HG03432 (cell line): ENCODE data around the gene TBC1D22A.
A peak's percentile ranks its signal among the peaks of the same experiment; 100 is the strongest.
"Not testable (repeated sequence)": the region's sequence is repeated elsewhere in the genome, so short reads cannot be mapped to it uniquely, and the experiment has no call there.

ENCODE experiments used
- ATAC-seq: cut with Tn5 transposase; IDR thresholded peaks from one replicate; pipeline ENCODE4 v1.9.1; 2021; ENCODE audit warnings: mild to moderate bottlenecking, moderate library complexity; ENCODE audit not compliant: unreplicated experiment

Gene TBC1D22A

DNA sequence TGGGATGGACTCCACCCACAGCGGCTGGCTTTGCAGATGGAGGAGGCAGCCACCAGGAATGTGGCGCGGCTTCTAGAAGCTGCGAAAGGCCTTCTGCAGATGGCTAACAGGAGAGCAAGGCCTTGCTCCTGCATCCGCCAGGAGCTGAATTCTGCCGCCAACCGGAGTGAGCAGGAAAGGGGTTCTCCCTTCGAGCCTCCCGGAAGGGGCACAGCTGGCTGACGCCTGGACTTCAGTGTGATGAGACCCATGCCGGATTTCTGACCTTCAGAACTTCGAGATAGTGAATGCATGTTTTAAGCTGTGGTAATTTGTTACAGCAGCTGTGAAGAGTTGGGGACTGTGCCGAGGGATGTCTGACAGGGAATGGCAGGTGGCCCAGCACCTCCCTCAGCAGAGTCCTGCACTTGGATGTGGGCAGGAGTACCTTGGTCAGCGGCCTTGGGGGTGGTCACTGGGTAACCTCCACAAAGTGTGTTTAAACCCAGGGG is 7.7 kb downstream of the TBC1D22A start:
- no peak for ATAC-seq

DNA sequence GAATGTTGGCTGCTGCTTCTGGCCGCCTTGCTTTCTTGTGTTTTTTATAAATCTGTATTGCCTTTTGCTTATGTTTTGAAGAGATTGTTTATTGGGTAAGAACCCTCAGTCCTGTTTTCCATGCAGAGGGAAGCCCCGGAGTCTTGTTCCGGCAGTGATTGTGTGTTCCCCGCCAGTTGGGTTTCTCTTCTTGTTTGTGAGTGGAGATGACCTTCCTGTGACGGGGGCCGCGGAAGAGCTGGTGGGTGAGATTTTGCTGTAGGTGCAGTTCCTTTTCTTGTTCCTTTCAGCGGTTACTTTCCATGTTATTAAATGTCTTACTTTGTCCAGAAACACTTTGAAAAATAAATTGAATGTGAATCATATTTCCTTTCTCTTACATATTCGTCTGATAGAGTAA is 8.3 kb downstream of the TBC1D22A start:
- no peak for ATAC-seq

DNA sequence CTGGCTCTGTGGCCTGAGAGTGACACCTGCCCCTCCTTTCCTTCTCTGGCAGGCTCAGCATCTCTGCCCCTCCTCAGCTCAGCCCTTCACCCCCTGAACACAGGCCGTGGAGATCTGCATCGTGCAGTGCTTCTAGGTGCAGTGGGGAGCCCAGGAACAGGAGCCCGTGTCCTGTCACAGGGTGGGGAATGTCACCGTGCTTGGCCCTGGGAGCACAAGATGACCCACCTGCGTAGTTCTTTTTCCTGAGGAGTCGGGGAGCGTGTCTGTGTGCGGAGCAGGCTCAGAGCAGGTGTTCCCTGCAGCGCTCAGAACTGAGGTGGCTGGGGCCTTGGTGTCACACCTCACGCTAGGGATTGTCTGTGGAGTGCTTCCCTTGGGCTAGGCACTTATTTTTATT is 10.6 kb downstream of the TBC1D22A start:
- ATAC-seq: no peak

DNA sequence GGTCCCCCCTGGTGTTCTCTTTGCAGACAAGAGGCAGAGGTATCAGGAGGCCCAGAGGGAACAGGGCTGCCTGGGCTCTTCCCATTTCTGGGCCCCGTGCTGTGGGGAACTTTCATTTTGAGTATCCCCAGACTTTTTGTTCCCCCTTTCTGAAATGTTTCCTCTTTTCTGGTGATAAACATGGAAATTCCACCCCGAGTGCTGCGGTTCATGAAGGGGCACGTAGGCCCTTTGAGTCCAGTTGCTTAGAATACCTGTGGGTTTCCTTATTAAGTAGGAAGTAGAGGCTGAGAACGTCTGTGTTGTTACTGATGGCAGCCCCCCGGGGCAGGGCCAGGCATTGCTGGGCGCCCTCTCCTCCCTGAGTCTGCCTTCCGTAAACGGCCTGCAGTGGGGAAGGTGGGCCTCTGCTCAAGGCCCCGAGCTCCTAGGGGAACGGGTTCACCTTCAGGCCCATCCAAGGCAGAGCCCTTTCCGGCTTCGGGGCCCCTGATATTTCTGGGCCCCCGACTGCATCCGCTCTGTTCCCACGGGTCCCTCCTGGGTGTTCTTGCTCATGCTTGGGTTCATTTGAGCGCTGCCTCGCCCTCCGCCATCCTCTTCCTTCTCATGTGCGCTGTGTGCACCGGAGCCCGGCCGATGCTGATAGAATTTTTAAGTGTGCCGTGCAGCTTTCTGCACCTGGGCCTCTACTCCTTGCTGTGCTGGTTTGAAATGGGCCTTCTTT is 12.0 kb downstream of the TBC1D22A start:
- peak; percentile 37 for ATAC-seq

DNA sequence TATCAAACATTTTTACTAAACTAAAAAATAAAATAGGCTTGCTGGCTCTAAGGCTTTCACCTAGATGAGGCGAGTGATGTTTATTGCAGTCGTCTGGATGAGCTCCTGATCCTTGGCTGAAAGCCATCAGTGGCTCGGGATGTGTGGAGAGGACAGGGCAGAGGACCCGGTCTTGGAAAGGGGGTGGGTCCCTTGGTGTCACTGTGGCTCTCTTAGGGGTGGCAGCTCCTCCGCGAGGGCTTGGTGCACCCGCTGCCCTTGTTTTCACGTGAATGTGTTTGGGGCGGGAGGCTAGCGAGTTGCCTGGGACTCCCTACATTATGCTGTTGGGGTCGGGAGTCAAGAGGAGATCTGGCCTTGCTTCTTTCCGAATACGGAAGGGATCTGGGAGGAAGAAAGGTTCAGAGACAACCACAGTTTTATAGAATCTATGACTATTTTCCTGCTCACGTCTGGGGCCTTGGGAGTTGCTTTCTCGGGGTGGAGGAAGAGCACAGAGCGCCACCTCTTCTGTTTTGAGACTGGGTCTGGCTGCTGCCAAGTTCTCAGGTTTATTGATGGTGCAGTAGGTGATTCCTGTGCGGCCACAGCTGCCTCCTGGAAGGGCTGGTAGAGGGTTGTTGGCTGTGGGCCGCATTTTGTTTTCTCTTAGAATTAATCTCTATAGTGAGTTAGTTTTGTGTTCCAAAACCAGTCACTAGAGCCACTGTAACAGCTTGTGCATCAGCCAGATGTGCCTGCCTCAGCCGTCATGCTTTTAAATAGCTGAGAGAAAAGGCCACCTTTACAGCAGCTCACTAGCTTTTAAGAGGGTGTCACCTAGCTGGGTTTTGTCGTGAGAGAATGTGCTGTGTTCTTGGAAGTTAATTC is 12.8 kb downstream of the TBC1D22A start:
- ATAC-seq: no peak

DNA sequence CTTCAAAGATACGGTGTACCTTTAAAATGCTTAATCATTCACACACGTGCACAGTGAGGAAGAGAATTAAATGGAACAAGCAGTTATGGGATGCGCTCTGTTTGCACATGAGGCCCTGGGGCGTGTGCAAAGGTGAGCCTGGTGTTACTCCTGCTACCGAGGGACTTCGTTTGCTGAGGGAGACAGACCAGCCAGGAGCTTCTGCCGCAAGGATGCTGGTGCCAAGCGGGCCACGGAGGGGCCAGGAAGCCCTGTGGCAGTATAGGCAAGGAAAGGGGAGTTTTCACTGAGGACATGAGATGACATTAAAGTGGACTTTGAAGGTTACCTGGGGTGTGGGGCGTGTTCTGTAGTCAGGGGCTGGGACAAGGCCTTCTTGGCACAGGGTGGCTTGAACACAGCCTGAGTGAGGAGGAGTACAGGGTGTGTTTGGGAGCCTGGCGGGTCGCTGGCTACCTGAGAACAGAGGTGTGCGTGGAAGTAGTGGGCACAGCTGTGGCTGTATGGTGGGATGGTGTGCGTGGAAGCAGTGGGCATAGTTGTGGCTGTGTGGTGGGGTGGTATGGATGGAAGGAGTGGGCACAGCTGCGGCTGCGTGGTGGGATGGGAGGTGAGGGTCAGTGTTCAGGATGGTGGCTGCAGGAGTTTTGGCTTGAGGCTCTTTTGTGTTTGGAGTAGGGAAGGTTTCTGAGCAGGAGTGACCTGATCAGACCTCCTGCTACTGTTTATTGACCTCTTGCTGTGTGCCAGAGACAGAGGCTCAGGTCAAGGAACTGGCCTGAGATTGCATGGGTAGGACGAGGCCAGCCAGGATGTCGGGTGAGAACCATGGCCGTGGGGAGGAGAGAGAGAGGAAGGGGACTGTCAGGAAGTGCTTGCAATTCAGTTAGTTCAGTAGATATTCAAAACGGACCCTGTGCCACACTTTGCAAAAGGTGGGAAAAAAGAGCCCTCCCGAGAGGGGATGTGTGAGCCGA is 13.7 kb downstream of the TBC1D22A start:
- no peak for ATAC-seq

DNA sequence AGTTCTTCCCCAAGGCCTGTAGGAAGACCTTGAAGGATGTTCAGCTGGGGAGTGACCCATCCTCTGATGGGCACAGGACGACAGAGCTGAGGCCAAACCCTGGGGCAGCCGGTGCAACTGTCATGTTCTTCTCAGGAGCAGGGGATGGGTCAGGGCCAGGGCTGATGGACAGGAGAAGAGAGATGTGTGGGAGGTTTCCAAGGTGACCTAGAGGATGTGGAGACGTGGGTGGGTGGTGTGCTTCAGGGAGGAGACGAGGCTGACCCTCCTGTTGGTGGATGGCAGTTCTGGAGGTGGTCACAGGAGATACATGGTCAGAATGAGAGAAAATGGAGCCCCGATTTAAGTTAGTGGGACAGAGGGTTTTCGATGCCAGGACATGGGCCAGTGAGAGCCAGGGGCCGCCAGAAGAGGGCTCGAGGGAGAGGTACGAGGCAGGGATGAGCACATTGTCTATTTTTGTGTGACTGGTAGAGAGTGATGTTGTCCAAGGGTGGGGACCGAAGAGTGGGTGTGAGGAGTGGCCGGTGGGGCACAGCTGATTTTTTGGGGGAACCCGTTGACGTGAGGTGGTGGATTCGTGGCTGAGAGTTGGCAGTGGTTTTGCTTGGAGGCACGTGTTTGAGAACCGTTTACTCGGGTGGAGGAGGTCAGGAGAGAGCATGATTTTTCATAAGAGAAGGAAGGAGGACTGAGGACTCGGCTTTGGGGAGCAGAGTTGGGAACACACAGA is 14.6 kb downstream of the TBC1D22A start:
- no peak for ATAC-seq

DNA sequence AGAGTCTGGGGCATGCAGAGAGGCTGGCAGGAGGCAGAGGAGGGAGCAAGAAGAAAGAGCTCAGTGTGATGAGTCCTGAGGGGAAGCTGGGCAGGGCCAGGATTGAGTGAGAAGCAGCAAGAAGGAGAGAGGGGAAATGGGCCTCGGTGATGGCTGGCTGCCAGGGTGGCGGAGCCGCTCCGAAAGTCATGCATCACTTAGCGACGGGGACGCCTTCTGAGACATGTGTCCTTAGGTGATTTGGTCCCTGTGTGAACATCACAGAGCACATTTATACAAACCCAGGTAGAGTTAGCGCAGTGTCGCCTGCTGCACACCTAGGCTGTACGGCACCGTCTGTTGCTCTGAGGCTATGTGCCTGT is 15.1 kb downstream of the TBC1D22A start:
- peak; percentile 31 for ATAC-seq

DNA sequence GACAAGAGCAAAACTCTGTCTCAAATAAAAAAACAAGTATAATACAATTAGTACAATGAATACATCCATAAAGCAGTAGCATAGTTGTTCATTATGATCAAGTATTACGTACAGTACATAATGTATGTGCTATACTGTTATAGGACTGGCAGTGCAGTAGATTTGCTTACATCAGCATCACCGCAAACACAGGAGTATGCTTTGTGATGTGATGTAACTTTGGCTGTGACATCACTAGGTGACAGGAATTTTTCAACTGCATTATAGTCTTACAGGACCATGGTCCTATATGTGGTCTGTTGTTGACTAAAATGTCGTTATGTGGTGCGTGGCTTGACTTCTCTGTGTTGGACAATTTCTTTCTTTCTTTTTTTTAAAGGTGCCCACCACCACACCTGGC is 16.6 kb downstream of the TBC1D22A start:
- no peak for ATAC-seq

DNA sequence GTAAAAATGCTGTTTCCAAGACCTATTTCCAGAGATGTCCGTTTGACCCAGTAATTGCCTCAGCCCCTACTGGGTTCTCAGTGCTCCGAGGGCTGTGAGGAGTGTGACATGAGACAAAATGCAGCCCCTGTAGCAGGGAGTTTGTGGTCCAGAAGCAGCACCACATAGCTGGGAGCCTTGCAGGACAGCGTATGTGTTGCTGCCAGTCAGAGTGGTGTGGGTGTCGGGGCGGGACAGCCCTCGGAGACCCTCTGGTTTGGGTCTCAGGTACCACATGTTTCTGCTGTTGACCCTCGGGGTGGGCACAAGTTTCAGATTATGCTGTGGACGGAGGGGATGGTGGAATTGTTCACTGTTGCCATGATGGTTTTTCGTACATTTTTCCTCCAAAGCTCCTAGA is 17.2 kb downstream of the TBC1D22A start:
- no peak for ATAC-seq

DNA sequence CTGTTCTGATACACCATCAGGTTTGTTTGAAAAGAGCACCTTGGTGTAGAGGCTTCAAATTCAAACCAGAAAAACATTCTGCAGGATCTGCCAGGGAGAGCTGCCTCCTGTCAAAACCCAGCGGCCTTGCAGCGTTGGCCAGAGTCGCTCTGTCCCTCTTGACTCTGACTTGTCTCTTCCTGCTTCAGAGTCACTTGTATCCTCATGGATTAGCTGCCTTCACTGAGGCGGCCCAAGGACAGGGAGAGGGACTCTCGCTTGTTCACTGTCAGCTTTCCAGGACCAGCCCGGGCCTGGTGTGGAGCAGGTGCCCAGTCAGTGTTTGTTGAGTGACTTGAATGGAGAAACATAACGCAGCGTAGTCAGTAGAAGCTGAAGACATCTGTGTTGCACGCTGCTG is 18.0 kb downstream of the TBC1D22A start:
- no peak for ATAC-seq

DNA sequence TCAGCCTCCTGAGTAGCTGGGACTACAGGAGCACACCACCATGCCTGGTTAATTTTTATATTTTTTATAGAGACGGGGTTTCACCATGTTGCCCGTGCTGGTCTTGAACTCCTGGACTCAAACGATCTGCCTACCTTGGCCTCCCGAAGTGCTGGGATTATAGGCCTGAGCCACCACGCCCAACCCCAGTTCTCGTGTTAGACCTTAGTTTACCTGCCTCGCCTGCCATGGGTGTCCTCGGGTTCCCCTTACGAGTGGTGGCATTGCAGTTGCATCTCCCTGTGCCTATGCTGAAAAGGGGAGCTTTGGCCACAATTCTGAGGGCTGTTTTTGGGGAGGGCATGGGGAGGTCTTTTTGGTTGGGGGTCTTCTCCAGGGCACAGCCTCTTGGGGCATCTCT is 18.8 kb downstream of the TBC1D22A start:
- ATAC-seq: no peak

DNA sequence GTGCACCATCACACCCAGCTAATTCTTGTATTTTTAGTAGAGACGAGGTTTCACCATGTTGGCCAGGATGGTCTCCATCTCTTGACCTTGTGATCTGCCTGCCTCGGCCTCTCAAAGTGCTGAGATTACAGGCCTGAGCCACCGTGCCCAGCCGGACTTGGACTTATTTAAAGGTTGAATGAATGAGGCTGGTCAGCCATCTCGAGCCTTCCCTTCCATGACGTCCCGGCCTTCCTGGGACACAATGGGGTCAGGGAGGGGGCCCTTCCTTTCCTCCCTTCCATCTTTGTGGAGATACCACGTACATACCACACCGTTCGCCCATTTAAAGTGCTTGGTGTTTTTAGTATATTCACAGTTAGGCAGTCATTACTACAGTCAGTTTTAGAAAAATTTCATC is 19.8 kb downstream of the TBC1D22A start:
- ATAC-seq: not testable (repeated sequence)

DNA sequence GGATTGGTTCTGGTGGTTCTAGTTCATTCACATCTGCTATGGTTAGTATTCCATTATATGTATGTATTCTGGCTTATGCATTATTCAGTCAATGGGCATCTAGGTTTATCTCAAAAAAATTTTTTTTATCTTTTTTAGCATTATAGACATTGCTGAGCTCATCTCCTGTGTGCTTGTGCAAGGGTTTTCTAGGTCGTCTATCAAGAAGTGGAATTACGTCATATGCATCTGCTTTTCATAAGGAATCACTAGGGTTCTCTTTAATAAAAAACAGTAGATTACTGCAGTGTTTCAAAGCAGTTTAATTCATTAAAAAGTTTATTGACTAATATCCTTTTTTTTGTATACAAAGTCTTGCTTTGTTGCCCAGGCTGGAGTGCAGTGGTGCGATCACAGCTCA is 21.3 kb downstream of the TBC1D22A start:
- ATAC-seq: no peak

DNA sequence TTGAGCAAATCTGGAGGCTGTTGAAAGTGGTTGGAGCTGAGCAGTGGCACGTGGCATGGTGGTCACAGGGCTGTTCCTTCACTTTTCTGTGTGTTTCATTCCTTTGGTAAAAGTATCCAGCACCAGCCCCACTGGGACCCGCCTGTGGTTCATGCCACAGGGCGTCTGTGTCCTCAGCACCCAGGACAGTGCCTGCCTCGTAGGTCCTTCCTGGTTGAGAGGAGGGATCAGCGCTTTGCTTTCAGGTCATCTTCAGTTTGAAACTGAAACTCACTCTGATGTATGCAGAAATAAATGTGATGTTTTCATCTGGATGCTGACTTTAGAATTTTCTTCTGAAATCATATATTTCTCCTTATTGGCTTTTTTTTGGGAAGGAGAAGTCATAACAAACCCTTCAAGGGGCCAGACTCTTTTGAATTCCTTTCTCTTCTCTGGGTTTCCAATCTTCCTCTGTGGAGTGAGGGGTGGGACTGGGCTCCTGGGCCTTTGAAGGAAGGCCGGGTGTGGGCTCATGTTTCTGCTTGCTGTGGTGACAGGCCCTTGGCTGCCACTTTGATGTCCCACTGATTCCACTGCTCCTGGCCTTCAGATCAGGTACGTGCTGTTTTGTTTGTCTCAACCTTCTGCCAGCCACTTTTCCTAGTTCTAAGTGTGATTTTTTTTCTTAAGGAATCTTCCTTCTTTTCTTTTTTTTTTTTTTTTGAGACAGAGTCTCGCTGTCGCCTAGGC is 26.2 kb downstream of the TBC1D22A start:
- ATAC-seq: no peak

DNA sequence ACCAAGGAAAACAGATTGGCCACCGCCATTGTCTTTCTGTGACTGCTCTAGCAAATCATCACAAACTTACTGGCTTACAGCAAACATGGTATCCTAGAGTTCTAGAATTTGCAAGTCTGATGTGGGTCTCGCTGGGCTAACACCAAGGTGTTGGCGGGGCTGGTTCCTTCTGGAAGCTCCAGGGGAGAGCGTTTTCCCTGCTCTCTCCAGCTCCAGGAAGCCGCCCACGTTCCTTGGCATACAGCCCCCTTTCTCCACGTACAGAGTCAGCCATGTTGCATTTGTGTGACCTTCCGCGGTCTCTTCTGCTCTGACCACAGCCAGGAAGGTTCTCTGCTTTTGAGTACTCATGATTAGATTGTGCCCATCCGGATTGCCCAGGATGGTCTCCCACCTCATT is 27.5 kb downstream of the TBC1D22A start:
- ATAC-seq: no peak

DNA sequence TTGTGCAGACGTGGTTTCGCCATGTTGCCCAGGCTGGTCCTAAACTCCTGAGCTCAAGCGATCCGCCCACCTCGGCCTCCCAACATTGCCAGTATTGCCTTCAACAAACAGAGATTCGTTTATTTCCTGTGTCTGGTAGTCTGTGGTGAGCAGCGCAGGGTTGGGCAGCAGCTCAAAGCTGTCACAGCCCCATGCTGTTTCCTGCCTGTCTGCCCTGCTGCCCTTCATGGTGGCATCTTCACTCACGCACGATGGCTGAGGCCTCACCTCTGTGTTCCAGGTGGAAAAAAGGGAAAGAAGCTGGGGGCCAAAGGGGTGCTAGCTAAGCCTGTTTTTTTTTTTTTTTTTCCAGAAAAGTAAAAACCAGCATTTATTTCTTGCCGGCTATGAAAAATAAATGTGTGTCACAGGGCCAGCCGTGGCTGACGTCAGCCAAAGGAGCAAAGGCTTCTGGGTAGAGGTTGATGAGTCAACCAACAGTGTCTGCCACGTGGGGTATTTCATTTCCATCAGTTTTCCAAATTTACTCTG is 28.8 kb downstream of the TBC1D22A start:
- no peak for ATAC-seq

DNA sequence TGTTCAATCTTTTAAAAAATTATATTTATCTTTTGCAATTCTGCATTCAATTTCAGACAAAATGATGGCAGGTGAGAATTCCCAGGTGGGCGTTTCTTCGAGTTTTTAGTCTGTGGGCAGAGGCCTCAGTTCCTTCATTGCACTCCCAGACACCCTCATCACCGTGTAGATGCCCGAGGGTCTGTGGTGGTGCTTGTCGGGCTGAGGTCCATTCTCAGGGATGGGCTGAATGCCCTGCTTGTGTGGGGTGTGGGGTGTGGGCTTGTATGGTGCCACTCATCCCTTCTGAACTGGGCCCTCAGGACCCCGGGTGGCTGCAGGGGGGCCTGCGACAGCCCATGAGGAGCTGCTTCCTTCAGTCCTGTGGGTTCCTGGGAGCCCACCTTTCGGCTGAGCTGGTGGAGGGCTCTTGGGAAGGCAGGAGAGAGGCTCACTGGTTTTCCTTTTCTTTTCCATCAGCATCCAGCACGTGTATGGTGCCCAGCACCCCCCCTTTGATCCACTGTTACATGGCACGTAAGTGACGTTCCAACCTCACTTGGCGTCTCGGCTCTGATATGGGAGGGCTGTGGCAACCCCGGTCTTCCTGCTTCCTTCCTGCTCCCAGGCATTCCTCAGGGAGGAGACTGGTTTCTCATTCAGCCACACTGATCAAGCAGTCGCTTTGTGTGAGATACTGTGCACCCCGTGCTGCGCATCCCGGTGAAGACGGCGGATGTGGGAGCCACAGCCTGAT is 29.8 kb downstream of the TBC1D22A start:
- ATAC-seq: no peak

DNA sequence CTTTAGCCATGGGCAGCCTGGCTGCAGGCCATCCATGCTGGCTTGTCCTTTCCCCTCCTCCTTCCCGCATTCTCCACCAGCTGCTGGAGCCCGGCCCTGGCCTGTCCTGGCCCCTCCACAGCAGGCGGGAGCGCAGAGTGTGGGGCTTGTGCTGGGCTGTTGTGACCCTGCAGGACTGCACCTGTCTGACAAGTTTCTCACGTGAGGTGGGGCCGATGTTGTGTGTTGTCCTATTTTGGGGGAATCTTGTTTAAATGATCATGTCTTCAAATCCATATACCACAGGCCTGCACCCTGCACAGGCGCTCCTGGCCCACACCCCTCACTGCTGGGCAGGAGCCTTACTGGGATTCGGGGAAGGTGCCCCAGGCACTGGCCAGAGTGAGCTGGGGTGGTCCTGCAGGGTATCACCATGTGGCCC is 30.4 kb downstream of the TBC1D22A start:
- no peak for ATAC-seq
